T-cell (primary cell): ENCODE data around the gene ST6GALNAC2. TPM values are rescaled to one million over a fixed set of nuclear protein-coding genes. Genes with fewer than 3 reads are reported as not detected.

Experiments used
- ATAC-seq, 4 experiments: fragments of 200-7000 bp in 3 of 4; fragments of 150-1000 bp in 1 of 4; cut with Tn5 transposase; replicated peaks in 1 of 4; 1 replicate in 3 of 4; 2 replicates in 1 of 4; pipeline ENCODE4 v1.10.0; 2021; ENCODE audit warnings: moderate library complexity in 3 of 4, mild to moderate bottlenecking in 2 of 4, moderate number of reproducible peaks in 1 of 4
- CTCF ChIA-PET, 2 donors: fragments of 300-600 bp; sonication (Branson Sonifier 250); formaldehyde crosslinking; loops; one replicate each; lab custom pipeline; 2022; ENCODE audit warnings: antibody characterized with exemption in 2 of 2; lab: Charles Lee
- POLR2A ChIA-PET, 2 donors: fragments of 300-600 bp; sonication (Branson Sonifier 250); formaldehyde crosslinking; loops; one replicate each; lab custom pipeline; 2022; ENCODE audit warnings: antibody characterized with exemption in 2 of 2; lab: Charles Lee
- DNase-seq, 35 experiments: peaks; one replicate each; pipeline versions ENCODE4 v3.0.0 to v3.0.0-alpha.2; 2013 to 2023
- H3K27ac ChIP-seq: one replicate; pipeline ENCODE4 v1.5.1; 2013; ENCODE audit warnings: low read length
- H3K27me3 ChIP-seq, 2 experiments: replicated peaks in 1 of 2; 1 replicate in 1 of 2; 2 replicates in 1 of 2; pipeline versions ENCODE4 v1.6.1 to v1.7.0; 2013; ENCODE audit warnings: low read length in 1 of 2, mixed read lengths in 1 of 2; ENCODE audit not compliant: control insufficient read depth in 2 of 2, insufficient read depth in 2 of 2; ENCODE audit errors: extremely low read depth in 1 of 2
- H3K36me3 ChIP-seq, 2 donors: 1 replicate in 1 of 2; 2 replicates in 1 of 2; pipeline versions ENCODE4 v1.6.1 to v1.7.0; 2013; ENCODE audit warnings: low read length in 1 of 2; ENCODE audit not compliant: control insufficient read depth in 2 of 2, insufficient read depth in 1 of 2; ENCODE audit errors: extremely low read depth in 1 of 2
- H3K4me1 ChIP-seq, 2 experiments: 1 replicate in 1 of 2; 2 replicates in 1 of 2; pipeline versions ENCODE4 v1.6.1 to v1.7.0; 2013; ENCODE audit warnings: low read length in 2 of 2, mixed read lengths in 1 of 2; ENCODE audit not compliant: insufficient read depth in 2 of 2, control insufficient read depth in 1 of 2; ENCODE audit errors: extremely low read depth in 1 of 2
- H3K4me3 ChIP-seq, 2 donors: 1 replicate in 1 of 2; 2 replicates in 1 of 2; pipeline versions ENCODE4 v1.5.1 to v1.7.0; 2013; ENCODE audit warnings: mild to moderate bottlenecking in 2 of 2, low read length in 1 of 2, moderate library complexity in 1 of 2; ENCODE audit not compliant: control insufficient read depth in 1 of 2; ENCODE audit errors: extremely low read depth in 1 of 2
- H3K9me3 ChIP-seq: 2 replicates; pipeline ENCODE4 v1.7.0; 2013
- H3K27ac Mint-ChIP-seq, 2 donors: one replicate each; pipeline ENCODE4 v1.8.0; 2020 to 2021; ENCODE audit warnings: mild to moderate bottlenecking in 2 of 2, mixed read lengths in 2 of 2
- H3K27me3 Mint-ChIP-seq, 2 donors: one replicate each; pipeline ENCODE4 v1.8.0; 2021 to 2022; ENCODE audit warnings: mixed read lengths in 2 of 2
- H3K36me3 Mint-ChIP-seq: one replicate; pipeline ENCODE4 v1.8.0; 2021; ENCODE audit warnings: mixed read lengths
- H3K4me1 Mint-ChIP-seq, 3 donors: one replicate each; pipeline ENCODE4 v1.8.0; 2020 to 2022; ENCODE audit warnings: mixed read lengths in 3 of 3, mild to moderate bottlenecking in 1 of 3
- H3K4me3 Mint-ChIP-seq, 3 donors: one replicate each; pipeline ENCODE4 v1.8.0; 2020 to 2022; ENCODE audit warnings: mild to moderate bottlenecking in 3 of 3, mixed read lengths in 3 of 3, moderate library complexity in 3 of 3
- H3K9me3 Mint-ChIP-seq, 3 donors: one replicate each; pipeline ENCODE4 v1.8.0; 2020 to 2022; ENCODE audit warnings: mixed read lengths in 3 of 3
- WGBS: methylation state at CpG from one replicate; pipeline ENCODE4 v1.1.5; 2013; ENCODE audit warnings: missing lambda C conversion rate; ENCODE audit not compliant: insufficient coverage; 5-methylcytosine and 5-hydroxymethylcytosine counted together
- total RNA-seq, 35 experiments: library from RNA in 6 of 35; stranded (reverse) in 6 of 35; fragments of 120-200 nt in 1 of 35; gene quantifications; one replicate each; pipeline versions ENCODE4 v1.2.1 to v1.2.4 and lab custom pipeline; 2013 to 2026

Gene ST6GALNAC2
- total RNA-seq, 5 donors from 2014 or later (not counting 1 experiment from before 2014, with no cell fraction given), result 0.55 to 4.7 (median 2.1) TPM

DNA sequence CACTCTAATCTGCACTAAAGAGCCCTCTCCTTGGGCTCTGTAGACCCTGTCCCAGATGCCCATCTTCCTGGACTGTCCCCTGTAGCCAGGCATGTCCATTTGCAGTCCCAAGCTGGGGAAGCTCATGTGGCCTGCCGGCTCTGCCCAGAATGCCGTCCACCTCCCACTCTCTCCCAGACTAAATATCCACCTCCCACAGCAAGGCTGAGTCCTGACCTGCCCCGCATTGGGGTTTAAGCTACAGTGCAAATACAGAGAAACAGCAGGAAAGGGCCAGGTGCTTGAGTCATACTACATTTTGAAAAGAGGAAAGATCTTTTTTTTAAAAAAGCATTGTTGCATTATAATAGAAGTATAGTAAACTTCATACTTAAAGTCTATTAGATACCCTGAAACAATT, 3.0 kb downstream of the ST6GALNAC2 start:
- no CpG with 5 or more reads among the region's 3 CpGs for WGBS
- H3K4me3 Mint-ChIP-seq, result no peak overlapping the region
- ChIA-PET POLR2A (no interaction called here), CTCF (interaction anchor here in 1 of 2 donors (0.5 kb wide), 1 partner anchor 1706 kb away, joined by 3 read pairs; no protein-coding TSS in a partner anchor)
- Histone ChIP-seq H3K4me3 (no peak overlapping the region), H3K36me3 (no peaks in the 10 kb centered on the region), H3K27ac (no peak overlapping the region), H3K4me1 (peaks cover 6 to 26% of the 10 kb centered on the region in 2 experiments), H3K9me3 (no peaks in the 10 kb centered on the region), H3K27me3 (peaks cover 9 to 41% of the 10 kb centered on the region in 2 experiments)
- peaks cover 19 to 30% of the 10 kb centered on the region in 2 donors for H3K27me3 Mint-ChIP-seq
- H3K4me1 Mint-ChIP-seq, result peaks cover 6 to 17% (median 17%) of the 10 kb centered on the region in 3 donors
- DNase-seq (no peak), ATAC-seq (no peak)
- H3K27ac Mint-ChIP-seq, result no peak overlapping the region
- H3K9me3 Mint-ChIP-seq, result no peaks in the 10 kb centered on the region
- no peaks in the 10 kb centered on the region for H3K36me3 Mint-ChIP-seq

DNA sequence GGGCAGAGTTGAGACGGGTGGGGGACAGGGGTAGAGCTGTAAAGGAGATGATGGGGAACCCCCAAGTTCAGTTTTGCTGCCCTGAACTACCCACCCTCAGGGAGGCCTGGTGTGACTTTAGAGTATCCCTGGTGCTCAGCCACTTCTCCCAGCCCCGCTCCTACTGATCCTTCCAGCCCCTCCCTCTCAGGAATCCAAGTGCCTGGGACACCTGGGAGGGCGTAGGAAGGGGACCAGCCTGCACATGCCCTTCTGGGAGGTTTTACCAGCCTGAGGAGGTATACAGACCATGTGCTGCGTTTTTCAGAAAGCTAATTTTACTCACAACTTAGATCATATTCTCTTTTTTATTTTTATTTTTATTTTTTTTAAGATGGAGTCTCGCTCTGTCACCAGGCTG, 4.1 kb downstream of the ST6GALNAC2 start:
- ChIA-PET POLR2A (interaction anchor here in 1 of 2 donors (0.5 kb wide), 1 partner anchor 103 kb away, joined by 3 read pairs; no protein-coding TSS in a partner anchor), CTCF (no interaction called here)
- Mint-ChIP-seq H3K27me3 (peaks cover 11 to 20% of the 10 kb centered on the region in 2 donors), H3K4me1 (peaks cover 0 to 13% (median 10%) of the 10 kb centered on the region in 3 donors), H3K27ac (no peak overlapping the region), H3K4me3 (no peak overlapping the region), H3K36me3 (no peaks in the 10 kb centered on the region), H3K9me3 (no peaks in the 10 kb centered on the region)
- no CpG with 5 or more reads among the region's 5 CpGs for WGBS
- Histone ChIP-seq H3K36me3 (no peaks in the 10 kb centered on the region), H3K4me3 (no peak overlapping the region), H3K27ac (no peak overlapping the region), H3K27me3 (peaks cover 3 to 30% of the 10 kb centered on the region in 2 experiments), H3K9me3 (no peaks in the 10 kb centered on the region), H3K4me1 (peaks cover 6 to 20% of the 10 kb centered on the region in 2 experiments)
- DNase-seq (no peak), ATAC-seq (no peak)

DNA sequence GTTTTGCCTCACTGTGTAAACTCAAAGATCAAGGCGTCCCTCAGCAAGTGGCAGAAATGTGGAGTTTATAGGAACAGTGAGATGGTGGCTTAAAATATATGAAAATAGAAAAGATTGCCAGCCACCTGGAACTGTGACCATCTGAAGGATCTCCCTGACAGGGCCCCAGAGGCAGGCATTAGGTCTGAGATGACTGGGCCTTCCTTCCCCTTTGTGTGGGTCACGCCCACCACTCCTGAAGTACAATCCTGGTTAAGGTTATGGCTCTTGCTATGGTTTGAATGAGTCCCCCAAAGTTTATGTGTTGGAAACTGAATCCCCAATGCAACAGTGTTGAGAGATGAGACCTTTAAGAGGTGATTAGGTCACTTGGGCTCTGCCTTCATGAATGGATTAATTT, 6.4 kb downstream of the ST6GALNAC2 start:
- CTCF ChIA-PET, result no interaction called here
- Mint-ChIP-seq H3K4me3 (no peak overlapping the region), H3K36me3 (no peaks in the 10 kb centered on the region), H3K27ac (no peak overlapping the region), H3K4me1 (peaks cover 0 to 4% (median 3%) of the 10 kb centered on the region in 3 donors), H3K27me3 (peaks cover 9 to 10% of the 10 kb centered on the region in 2 donors), H3K9me3 (no peaks in the 10 kb centered on the region)
- H3K4me1 ChIP-seq, result no peaks in the 10 kb centered on the region
- POLR2A ChIA-PET, result no interaction called here
- H3K27ac ChIP-seq, result no peak overlapping the region
- peaks cover 0 to 10% of the 10 kb centered on the region in 2 experiments for H3K27me3 ChIP-seq
- H3K9me3 ChIP-seq, result no peaks in the 10 kb centered on the region
- DNase-seq (no peak), ATAC-seq (no peak)
- no peaks in the 10 kb centered on the region for H3K36me3 ChIP-seq
- no peak overlapping the region for H3K4me3 ChIP-seq
- no CpG with 5 or more reads among the region's 2 CpGs for WGBS

DNA sequence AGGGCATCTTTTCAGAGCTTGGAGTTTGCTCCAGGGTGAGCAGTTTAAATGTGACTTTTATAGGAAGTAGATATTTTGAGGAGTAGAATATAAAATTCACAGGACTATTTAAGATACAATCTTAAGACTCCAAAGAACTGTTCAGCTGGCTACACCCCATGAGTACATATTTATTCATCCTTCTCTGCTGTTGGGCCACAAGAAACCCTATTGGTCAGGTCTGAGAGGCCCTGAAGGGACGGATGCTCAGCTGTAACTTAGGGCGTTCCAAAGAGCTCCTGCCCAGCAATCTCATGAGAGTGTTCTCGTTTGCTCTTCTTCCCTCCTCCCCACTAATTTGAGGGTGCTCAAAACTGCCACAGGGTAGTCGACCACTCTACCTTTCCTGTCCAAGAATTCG, 7.3 kb downstream of the ST6GALNAC2 start:
- ATAC-seq (no peak), DNase-seq (no peak)
- H3K36me3 ChIP-seq, result no peaks in the 10 kb centered on the region
- peaks cover 0 to 2% (median 0%) of the 10 kb centered on the region in 3 donors for H3K4me1 Mint-ChIP-seq
- no peaks in the 10 kb centered on the region for H3K4me1 ChIP-seq
- H3K4me3 Mint-ChIP-seq, result no peak overlapping the region
- ChIA-PET CTCF (no interaction called here), POLR2A (interaction anchor here in 1 of 2 donors (1.0 kb wide), 1 partner anchor 16 kb away, joined by 3 read pairs; no protein-coding TSS in a partner anchor)
- H3K36me3 Mint-ChIP-seq, result no peaks in the 10 kb centered on the region
- 80% methylated on average over 1 of the region's 5 CpGs for WGBS
- no peaks in the 10 kb centered on the region for H3K9me3 Mint-ChIP-seq
- no peak overlapping the region for H3K27ac ChIP-seq
- H3K4me3 ChIP-seq, result no peak overlapping the region
- H3K9me3 ChIP-seq, result no peaks in the 10 kb centered on the region
- peaks cover 4 to 5% of the 10 kb centered on the region in 2 donors for H3K27me3 Mint-ChIP-seq
- no peak overlapping the region for H3K27ac Mint-ChIP-seq
- peaks cover 0 to 2% of the 10 kb centered on the region in 2 experiments for H3K27me3 ChIP-seq

DNA sequence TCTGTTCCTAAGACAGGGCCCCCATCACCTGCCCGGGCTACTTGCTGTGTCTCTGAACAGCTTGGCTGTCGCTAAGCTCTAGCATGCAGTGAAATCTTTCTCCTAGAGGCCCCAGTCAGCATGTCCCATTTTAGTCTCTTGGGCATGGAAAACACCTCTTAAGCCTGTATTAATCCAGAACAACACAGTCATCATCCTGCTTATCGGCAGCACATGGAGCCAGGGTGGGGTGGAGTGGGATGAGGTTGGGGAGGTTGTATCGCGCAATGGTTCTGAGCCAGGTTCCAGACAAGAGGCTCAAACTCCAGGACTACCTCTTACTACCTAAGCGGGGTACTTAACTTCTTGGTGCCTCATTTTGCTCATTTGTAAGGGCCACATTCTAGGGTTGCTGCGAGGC, 7.8 kb downstream of the ST6GALNAC2 start:
- POLR2A ChIA-PET, result interaction anchor here (0.6 to 1.0 kb wide), 3 partner anchors 16 to 1418 kb away, joined by 3 to 6 read pairs (median 5); no protein-coding TSS in a partner anchor
- no peaks in the 10 kb centered on the region for H3K36me3 Mint-ChIP-seq

DNA sequence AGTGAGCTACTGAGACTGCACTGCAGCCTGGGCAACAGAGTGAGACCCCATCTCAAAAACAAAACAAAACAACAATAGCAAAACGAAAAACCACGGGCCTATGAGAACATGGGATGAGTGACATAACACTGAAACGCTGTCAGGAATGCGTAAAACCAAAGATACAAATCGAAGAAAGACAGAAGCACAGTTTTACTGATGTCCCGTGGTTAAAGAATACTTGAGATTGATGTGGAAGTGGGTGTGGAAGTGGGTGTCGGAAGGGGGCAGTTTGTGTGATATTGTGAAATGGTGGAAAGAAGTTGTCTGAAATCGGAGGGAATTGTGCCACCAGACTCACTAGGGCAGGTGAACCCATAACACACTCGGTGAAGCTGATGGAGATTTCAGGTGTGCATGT, 9.5 kb downstream of the ST6GALNAC2 start:
- no peak for DNase-seq
- POLR2A ChIA-PET, result interaction anchor here in 1 of 2 donors (0.5 kb wide), 1 partner anchor 10 kb away, joined by 3 read pairs; no protein-coding TSS in a partner anchor
- H3K27ac ChIP-seq, result no peak overlapping the region
- no peaks in the 10 kb centered on the region for H3K27me3 ChIP-seq
- H3K4me1 ChIP-seq, result no peaks in the 10 kb centered on the region
- no peaks in the 10 kb centered on the region for H3K27me3 Mint-ChIP-seq
- no peaks in the 10 kb centered on the region for H3K9me3 Mint-ChIP-seq
- CTCF ChIA-PET, result no interaction called here
- H3K27ac Mint-ChIP-seq, result no peak overlapping the region
- 87% methylated on average over 8 of the region's 9 CpGs for WGBS
- no peaks in the 10 kb centered on the region for H3K36me3 Mint-ChIP-seq
- H3K4me1 Mint-ChIP-seq, result peaks cover 0 to 2% (median 0%) of the 10 kb centered on the region in 3 donors
- ATAC-seq, result no peak
- H3K4me3 Mint-ChIP-seq, result no peak overlapping the region
- no peaks in the 10 kb centered on the region for H3K9me3 ChIP-seq
- no peak overlapping the region for H3K4me3 ChIP-seq
- no peaks in the 10 kb centered on the region for H3K36me3 ChIP-seq

More for the DNA sequence above, 7.8 kb downstream of the ST6GALNAC2 start:
- H3K27ac Mint-ChIP-seq, result no peak overlapping the region
- no peaks in the 10 kb centered on the region for H3K9me3 Mint-ChIP-seq
- Histone ChIP-seq H3K27ac (no peak overlapping the region), H3K4me1 (no peaks in the 10 kb centered on the region), H3K36me3 (no peaks in the 10 kb centered on the region), H3K27me3 (peaks cover 0 to 2% of the 10 kb centered on the region in 2 experiments), H3K9me3 (no peaks in the 10 kb centered on the region), H3K4me3 (no peak overlapping the region)
- DNase-seq, result no peak
- peaks cover 0 to 2% (median 0%) of the 10 kb centered on the region in 3 donors for H3K4me1 Mint-ChIP-seq
- CTCF ChIA-PET, result interaction anchor here in 1 of 2 donors (0.6 kb wide), 1 partner anchor 27 kb away, joined by 12 read pairs; no protein-coding TSS in a partner anchor
- 96% methylated on average over 4 of the region's 7 CpGs for WGBS
- H3K4me3 Mint-ChIP-seq, result no peak overlapping the region
- no peak for ATAC-seq
- peaks cover 4 to 5% of the 10 kb centered on the region in 2 donors for H3K27me3 Mint-ChIP-seq
